ENCODE results near the gene RAD51B. TPM values are rescaled to one million over a fixed set of nuclear protein-coding genes. Genes with fewer than 3 reads are reported as not detected.

The RAD51B gene
- total and polyA plus RNA-seq, 2 of the 13 experiments (the other 11 are each of a cell fraction or from before 2014, with no cell fraction given) = 7.0 to 9.5 TPM

DNA sequence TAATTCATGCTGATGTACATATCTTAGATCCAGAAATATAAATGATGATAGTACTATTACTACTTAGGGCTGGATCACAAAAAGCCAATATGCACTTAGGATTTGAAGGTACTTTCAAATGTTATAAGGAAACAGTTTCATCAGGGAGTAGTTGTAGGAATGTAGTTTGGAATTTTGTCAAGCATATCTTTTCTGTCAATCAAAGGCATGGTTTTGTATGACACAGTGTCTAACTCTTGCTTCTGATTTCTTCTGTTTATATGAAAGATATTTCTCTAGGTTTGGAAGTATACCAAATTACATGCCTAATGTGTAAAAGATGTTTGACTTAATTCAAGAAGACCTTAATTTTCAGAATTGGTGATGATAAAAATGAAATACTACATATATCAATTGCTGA lies 135.7 kb downstream of the RAD51B start:
- ChIA-PET CTCF (ENCODE audit: low intra/inter-chr PET ratio, low total read pairs) (no interaction called here), POLR2A (no interaction called here)
- Histone ChIP-seq H3K79me2 (ENCODE audit: insufficient read depth, low read length) (no peaks in the 10 kb centered on the region), H3K9me3 (ENCODE audit: low read length) (no peaks in the 10 kb centered on the region), H3K4me1 (ENCODE audit: insufficient read depth, low read length) (no peaks in the 10 kb centered on the region), H2AFZ (ENCODE audit: low read length) (no peak overlapping the region), H4K20me1 (ENCODE audit: insufficient read depth, low read length) (no peaks in the 10 kb centered on the region), H3K4me2 (ENCODE audit: low read depth, low read length) (no peak overlapping the region), H3K9ac (ENCODE audit: insufficient read depth, low read depth, low read length) (no peak overlapping the region), H3K27ac (ENCODE audit: extremely low read length, insufficient read depth, low read length) (no peak overlapping the region), H3K4me3 (replicated peaks in 1 of 3; ENCODE audit: insufficient read depth in 1 of 3, low read depth in 2 of 3, low read length in 3 of 3) (no peak overlapping the region), H3K27me3 (ENCODE audit: control insufficient read depth in 1 of 2, insufficient read depth in 2 of 2, low read length in 2 of 2) (no peaks in the 10 kb centered on the region), H3K36me3 (replicated peaks in 1 of 2; ENCODE audit: control insufficient read depth in 1 of 2, insufficient read depth in 2 of 2, low read length in 2 of 2) (no peaks in the 10 kb centered on the region)
- intact Hi-C loops (cut with micrococcal nuclease; ENCODE audit: unreplicated experiment) = no loop called here
- ATAC-seq = no peak
- TF ChIP-seq SMAD9 (CRISPR knock-in tag; IDR thresholded peaks at IDR 0.05) (no peak), NFKB2 (CRISPR knock-in tag; IDR thresholded peaks at IDR 0.05; ENCODE audit: borderline replicate concordance) (no peak), ZNF629 (CRISPR knock-in tag; conservative IDR thresholded peaks at IDR 0.05) (no peak), ZNF564 (CRISPR knock-in tag; IDR thresholded peaks at IDR 0.05) (no peak), ATRX (CRISPR knock-in tag; IDR thresholded peaks at IDR 0.05; ENCODE audit: borderline replicate concordance) (no peak), ZFP37 (CRISPR knock-in tag; IDR thresholded peaks at IDR 0.05; ENCODE audit: borderline replicate concordance) (no peak), NKX3-1 (CRISPR knock-in tag; IDR thresholded peaks at IDR 0.05) (no peak)
- TF ChIP-seq, protein P1, sequence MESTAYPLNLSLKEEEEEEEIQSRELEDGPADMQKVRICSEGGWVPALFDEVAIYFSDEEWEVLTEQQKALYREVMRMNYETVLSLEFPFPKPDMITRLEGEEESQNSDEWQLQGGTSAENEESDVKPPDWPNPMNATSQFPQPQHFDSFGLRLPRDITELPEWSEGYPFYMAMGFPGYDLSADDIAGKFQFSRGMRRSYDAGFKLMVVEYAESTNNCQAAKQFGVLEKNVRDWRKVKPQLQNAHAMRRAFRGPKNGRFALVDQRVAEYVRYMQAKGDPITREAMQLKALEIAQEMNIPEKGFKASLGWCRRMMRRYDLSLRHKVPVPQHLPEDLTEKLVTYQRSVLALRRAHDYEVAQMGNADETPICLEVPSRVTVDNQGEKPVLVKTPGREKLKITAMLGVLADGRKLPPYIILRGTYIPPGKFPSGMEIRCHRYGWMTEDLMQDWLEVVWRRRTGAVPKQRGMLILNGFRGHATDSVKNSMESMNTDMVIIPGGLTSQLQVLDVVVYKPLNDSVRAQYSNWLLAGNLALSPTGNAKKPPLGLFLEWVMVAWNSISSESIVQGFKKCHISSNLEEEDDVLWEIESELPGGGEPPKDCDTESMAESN (CRISPR knock-in tag; conservative IDR thresholded peaks at IDR 0.05) = no peak
- in situ Hi-C loops (cut with HindIII; ENCODE audit: extremely low pct_ligation_motif_present, low pct_unique_long_range_greater_than_20kb) = no loop called here
- FAIRE-seq = no peak
- no TSS peak for BruUV-seq (replicated peaks)
- no peak for DNase-seq (ENCODE audit: low spot score)

DNA sequence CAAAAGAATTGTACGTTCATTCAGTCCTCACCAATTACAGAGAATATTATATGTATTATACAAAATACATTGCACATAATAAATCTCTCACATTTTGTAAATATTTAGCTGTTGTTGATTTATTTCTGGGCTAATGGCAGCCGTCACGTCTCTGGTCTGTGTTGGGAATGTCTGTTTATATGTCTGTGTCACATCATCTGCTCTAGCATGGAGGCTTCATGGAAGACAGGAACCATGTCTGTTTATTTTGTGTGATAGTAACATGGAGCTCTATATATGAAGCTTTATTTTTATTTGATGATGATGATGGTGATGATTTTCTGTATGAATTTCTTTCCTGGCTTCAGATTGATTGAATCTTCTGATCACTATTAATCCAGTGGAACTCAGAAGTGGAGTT lies 138.4 kb downstream of the RAD51B start:
- no peaks in the 10 kb centered on the region for H3K36me3 ChIP-seq (replicated peaks in 1 of 2; ENCODE audit: control insufficient read depth in 1 of 2, insufficient read depth in 2 of 2, low read length in 2 of 2)
- no peak overlapping the region for H3K9ac ChIP-seq (ENCODE audit: insufficient read depth, low read depth, low read length)
- 93% methylated on average over 3 of the region's 3 CpGs for WGBS (ENCODE audit: low lambda C conversion rate)
- H3K27ac ChIP-seq (ENCODE audit: extremely low read length, insufficient read depth, low read length) = no peak overlapping the region
- ATAC-seq (no peak), DNase-seq (ENCODE audit: low spot score) (no peak), FAIRE-seq (no peak)
- POLR2A ChIA-PET = no interaction called here
- H2AFZ ChIP-seq (ENCODE audit: low read length) = no peak overlapping the region
- H4K20me1 ChIP-seq (ENCODE audit: insufficient read depth, low read length) = no peaks in the 10 kb centered on the region
- no peaks in the 10 kb centered on the region for H3K4me1 ChIP-seq (ENCODE audit: insufficient read depth, low read length)
- H3K27me3 ChIP-seq (ENCODE audit: control insufficient read depth in 1 of 2, insufficient read depth in 2 of 2, low read length in 2 of 2) = no peaks in the 10 kb centered on the region
- no peak overlapping the region for H3K4me3 ChIP-seq (replicated peaks in 1 of 3; ENCODE audit: insufficient read depth in 1 of 3, low read depth in 2 of 3, low read length in 3 of 3)
- in situ Hi-C loops (cut with HindIII; ENCODE audit: extremely low pct_ligation_motif_present, low pct_unique_long_range_greater_than_20kb) = no loop called here
- intact Hi-C loops (cut with micrococcal nuclease; ENCODE audit: unreplicated experiment) = no loop called here
- H3K9me3 ChIP-seq (ENCODE audit: low read length) = no peaks in the 10 kb centered on the region
- H3K4me2 ChIP-seq (ENCODE audit: low read depth, low read length) = no peak overlapping the region
- CTCF ChIA-PET (ENCODE audit: low intra/inter-chr PET ratio, low total read pairs) = no interaction called here
- no TSS peak for BruUV-seq (replicated peaks)
- no peaks in the 10 kb centered on the region for H3K79me2 ChIP-seq (ENCODE audit: insufficient read depth, low read length)
- TF ChIP-seq AHR (CRISPR knock-in tag; IDR thresholded peaks at IDR 0.05) (no peak), ZNF180 (CRISPR knock-in tag; IDR thresholded peaks at IDR 0.05; ENCODE audit: borderline replicate concordance, low read depth) (no peak), ATM (IDR thresholded peaks at IDR 0.05; ENCODE audit: borderline replicate concordance) (no peak), ZNF12 (CRISPR knock-in tag; IDR thresholded peaks at IDR 0.05) (no peak), FOXA3 (CRISPR knock-in tag; IDR thresholded peaks at IDR 0.05) (no peak), ZNF781 (CRISPR knock-in tag; IDR thresholded peaks at IDR 0.05; ENCODE audit: borderline replicate concordance, not compliant biosample characterization) (no peak), KLF13 (CRISPR knock-in tag; IDR thresholded peaks at IDR 0.05) (no peak)
- TF ChIP-seq, protein P2, sequence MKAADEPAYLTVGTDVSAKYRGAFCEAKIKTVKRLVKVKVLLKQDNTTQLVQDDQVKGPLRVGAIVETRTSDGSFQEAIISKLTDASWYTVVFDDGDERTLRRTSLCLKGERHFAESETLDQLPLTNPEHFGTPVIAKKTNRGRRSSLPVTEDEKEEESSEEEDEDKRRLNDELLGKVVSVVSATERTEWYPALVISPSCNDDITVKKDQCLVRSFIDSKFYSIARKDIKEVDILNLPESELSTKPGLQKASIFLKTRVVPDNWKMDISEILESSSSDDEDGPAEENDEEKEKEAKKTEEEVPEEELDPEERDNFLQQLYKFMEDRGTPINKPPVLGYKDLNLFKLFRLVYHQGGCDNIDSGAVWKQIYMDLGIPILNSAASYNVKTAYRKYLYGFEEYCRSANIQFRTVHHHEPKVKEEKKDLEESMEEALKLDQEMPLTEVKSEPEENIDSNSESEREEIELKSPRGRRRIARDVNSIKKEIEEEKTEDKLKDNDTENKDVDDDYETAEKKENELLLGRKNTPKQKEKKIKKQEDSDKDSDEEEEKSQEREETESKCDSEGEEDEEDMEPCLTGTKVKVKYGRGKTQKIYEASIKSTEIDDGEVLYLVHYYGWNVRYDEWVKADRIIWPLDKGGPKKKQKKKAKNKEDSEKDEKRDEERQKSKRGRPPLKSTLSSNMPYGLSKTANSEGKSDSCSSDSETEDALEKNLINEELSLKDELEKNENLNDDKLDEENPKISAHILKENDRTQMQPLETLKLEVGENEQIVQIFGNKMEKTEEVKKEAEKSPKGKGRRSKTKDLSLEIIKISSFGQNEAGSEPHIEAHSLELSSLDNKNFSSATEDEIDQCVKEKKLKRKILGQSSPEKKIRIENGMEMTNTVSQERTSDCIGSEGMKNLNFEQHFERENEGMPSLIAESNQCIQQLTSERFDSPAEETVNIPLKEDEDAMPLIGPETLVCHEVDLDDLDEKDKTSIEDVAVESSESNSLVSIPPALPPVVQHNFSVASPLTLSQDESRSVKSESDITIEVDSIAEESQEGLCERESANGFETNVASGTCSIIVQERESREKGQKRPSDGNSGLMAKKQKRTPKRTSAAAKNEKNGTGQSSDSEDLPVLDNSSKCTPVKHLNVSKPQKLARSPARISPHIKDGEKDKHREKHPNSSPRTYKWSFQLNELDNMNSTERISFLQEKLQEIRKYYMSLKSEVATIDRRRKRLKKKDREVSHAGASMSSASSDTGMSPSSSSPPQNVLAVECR (CRISPR knock-in tag; IDR thresholded peaks at IDR 0.05; ENCODE audit: borderline replicate concordance) = no peak

Data from HepG2 (cell line).